ENCODE data around the gene KCNQ1. TPM values are rescaled to one million over a fixed set of nuclear protein-coding genes. Genes with fewer than 3 reads are reported as not detected.

Gene KCNQ1
- total RNA-seq, 1 experiment from 2014 or later: 10.7 TPM

GRCh38 chr11:2436521-2437031, 8.2 kb upstream of the KCNQ1 start:
- Histone ChIP-seq H4K20me1 (ENCODE audit: insufficient read depth) (no peaks in the 10 kb centered on the region), H3K4me3 (replicated peaks in 1 of 2; ENCODE audit: low read depth in 1 of 2, low read length in 2 of 2) (no peak overlapping the region), H3K36me3 (ENCODE audit: control insufficient read depth in 1 of 2, insufficient read depth in 2 of 2, low read length in 2 of 2) (no peaks in the 10 kb centered on the region), H3K4me2 (ENCODE audit: low read length) (no peak overlapping the region), H3K9me2 (ENCODE audit: insufficient read depth) (no peaks in the 10 kb centered on the region), H3K9me3 (ENCODE audit: control insufficient read depth in 1 of 2, insufficient read depth in 1 of 2, low read depth in 1 of 2, low read length in 2 of 2) (no peaks in the 10 kb centered on the region), H2AFZ (ENCODE audit: low read depth, low read length, poor library complexity, severe bottlenecking) (no peak overlapping the region), H3K4me1 (ENCODE audit: control insufficient read depth in 1 of 2, insufficient read depth in 2 of 2, low read length in 2 of 2) (no peaks in the 10 kb centered on the region), H3K79me2 (ENCODE audit: insufficient read depth, low read length) (no peaks in the 10 kb centered on the region), H3K27me3 (ENCODE audit: insufficient read depth, low read length) (0 out of 2 replicates have a peak, but pooled peaks cover 9% of the 10 kb centered on the region), H3K9ac (ENCODE audit: low read length) (no peak overlapping the region), H3K27ac (ENCODE audit: low read depth, low read length) (no peak overlapping the region)
- ChIA-PET CTCF (interaction anchor here (0.7 to 1.2 kb wide), 2 partner anchors 17 to 98 kb away, joined by 3 read pairs; no protein-coding TSS in a partner anchor), POLR2A (no interaction called here), RAD21 (ENCODE audit: low non-redundant PET in 1 of 2, low total read pairs in 2 of 2, uncharacterized antibody in 2 of 2, unreplicated experiment in 2 of 2) (interaction anchor here in 1 of 2 experiments (1.0 kb wide), 1 partner anchor 95 kb away, joined by 3 read pairs; no protein-coding TSS in a partner anchor)
- ATAC-seq (no peak), DNase-seq (ENCODE audit: low read depth, low spot score) (no peak)
- TF ChIP-seq SIN3A (IDR thresholded peaks at IDR 0.05; ENCODE audit: low read depth): no peak
- TF ChIP-seq CTCF (IDR thresholded peaks at IDR 0.05 in 2 of 3, conservative IDR thresholded peaks at IDR 0.05 in 1 of 3; ENCODE audit: borderline replicate concordance in 1 of 3, insufficient read depth in 1 of 3, low read depth in 2 of 3, low read length in 2 of 3): no peak
- no peak for TF ChIP-seq CBX3 (IDR thresholded peaks at IDR 0.05; ENCODE audit: low read depth)
- TF ChIP-seq EGR1 (IDR thresholded peaks at IDR 0.05; ENCODE audit: low read depth): no peak
- BruUV-seq (replicated peaks): no TSS peak
- intact Hi-C loops (cut with micrococcal nuclease): no loop called here

DNA sequence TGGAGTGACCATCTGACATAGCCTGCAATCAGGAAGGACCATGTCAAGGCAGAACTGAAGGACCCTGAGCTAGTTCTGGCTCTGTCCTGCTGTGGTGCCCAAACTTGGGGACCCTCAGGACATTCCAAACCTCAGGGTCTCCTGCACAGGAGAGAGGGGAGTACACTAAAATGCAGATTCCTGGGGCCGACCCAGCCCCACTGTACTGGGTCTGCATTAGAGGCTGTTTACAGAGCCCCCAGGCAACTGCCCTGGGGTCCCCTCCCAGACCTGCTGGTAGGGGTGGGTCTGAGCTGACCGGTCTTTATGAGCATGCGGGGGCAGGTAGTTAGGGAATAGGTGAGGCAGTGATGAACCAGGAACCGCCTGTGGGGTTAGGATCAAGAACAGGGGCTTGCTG, 7.3 kb upstream of the KCNQ1 start:
- intact Hi-C loops (cut with micrococcal nuclease): no loop called here
- POLR2A ChIA-PET: no interaction called here
- Histone ChIP-seq H3K79me2 (ENCODE audit: insufficient read depth, low read length) (no peaks in the 10 kb centered on the region), H3K27ac (ENCODE audit: low read depth, low read length) (no peak overlapping the region), H3K9me2 (ENCODE audit: insufficient read depth) (no peaks in the 10 kb centered on the region), H3K9ac (ENCODE audit: low read length) (no peak overlapping the region), H3K36me3 (ENCODE audit: control insufficient read depth in 1 of 2, insufficient read depth in 2 of 2, low read length in 2 of 2) (no peaks in the 10 kb centered on the region), H3K4me3 (replicated peaks in 1 of 2; ENCODE audit: low read depth in 1 of 2, low read length in 2 of 2) (no peak overlapping the region), H4K20me1 (ENCODE audit: insufficient read depth) (no peaks in the 10 kb centered on the region), H2AFZ (ENCODE audit: low read depth, low read length, poor library complexity, severe bottlenecking) (no peak overlapping the region), H3K4me1 (ENCODE audit: control insufficient read depth in 1 of 2, insufficient read depth in 2 of 2, low read length in 2 of 2) (no peaks in the 10 kb centered on the region), H3K9me3 (ENCODE audit: control insufficient read depth in 1 of 2, insufficient read depth in 1 of 2, low read depth in 1 of 2, low read length in 2 of 2) (no peaks in the 10 kb centered on the region), H3K27me3 (ENCODE audit: insufficient read depth, low read length) (peaks cover 10% of the 10 kb centered on the region; the same call in 1 of the 2 replicates), H3K4me2 (ENCODE audit: low read length) (no peak overlapping the region)
- ATAC-seq: no peak
- CTCF ChIA-PET: no interaction called here
- DNase-seq (ENCODE audit: low read depth, low spot score): no peak
- RAD21 ChIA-PET (ENCODE audit: low non-redundant PET in 1 of 2, low total read pairs in 2 of 2, uncharacterized antibody in 2 of 2, unreplicated experiment in 2 of 2): no interaction called here
- no TSS peak for BruUV-seq (replicated peaks)
- TF ChIP-seq CTCF (IDR thresholded peaks at IDR 0.05 in 2 of 3, conservative IDR thresholded peaks at IDR 0.05 in 1 of 3; ENCODE audit: borderline replicate concordance in 1 of 3, insufficient read depth in 1 of 3, low read depth in 2 of 3, low read length in 2 of 3) (no peak), CEBPB (IDR thresholded peaks at IDR 0.05; ENCODE audit: low read depth) (no peak), ZNF274 (IDR thresholded peaks at IDR 0.05; ENCODE audit: low read depth, low read length) (no peak), POLR2AphosphoS5 (IDR thresholded peaks at IDR 0.05; ENCODE audit: low read depth, low read length) (no peak), YY1 (IDR thresholded peaks at IDR 0.05; ENCODE audit: extremely low read depth, insufficient replicate concordance, low read depth, low read length) (no peak), SP1 (IDR thresholded peaks at IDR 0.05; ENCODE audit: low read depth) (no peak), EGR1 (IDR thresholded peaks at IDR 0.05; ENCODE audit: low read depth) (no peak), JUND (IDR thresholded peaks at IDR 0.05) (no peak), CBX3 (IDR thresholded peaks at IDR 0.05; ENCODE audit: low read depth) (no peak), SIN3A (IDR thresholded peaks at IDR 0.05; ENCODE audit: low read depth) (no peak), MAX (IDR thresholded peaks at IDR 0.05) (no peak), ATF3 (IDR thresholded peaks at IDR 0.05) (no peak), SRF (IDR thresholded peaks at IDR 0.05; ENCODE audit: low read depth) (no peak), POLR2A (IDR thresholded peaks at IDR 0.05; ENCODE audit: borderline replicate concordance, extremely low read depth, insufficient read depth, insufficient read length) (no peak), ELF1 (IDR thresholded peaks at IDR 0.05; ENCODE audit: borderline replicate concordance, low read depth) (no peak)
